Measurements from ENCODE around the gene SPAG4. TPM values are rescaled to one million over a fixed set of nuclear protein-coding genes. Genes with fewer than 3 reads are reported as not detected.

Gene SPAG4
- polyA plus RNA-seq, 1 donor from 2014 or later = 1.2 TPM

GRCh38 chr20:35661053-35661452 is 45.4 kb downstream of the SPAG4 start:
- no peaks in the 10 kb centered on the region for H3F3A ChIP-seq (ENCODE audit: insufficient read depth, low read length, poor library complexity, severe bottlenecking)
- peaks cover 7% of the 10 kb centered on the region for H4K20me1 ChIP-seq (ENCODE audit: insufficient read depth)
- peak overlapping the region; percentile 23 for H3K4me2 ChIP-seq (ENCODE audit: low read length)
- peak overlapping the region; percentile 87 for H3K4me3 ChIP-seq (ENCODE audit: low read length)
- no peak for TF ChIP-seq TAF1 (IDR thresholded peaks at IDR 0.05; ENCODE audit: low read depth)
- TF ChIP-seq EP300 (conservative IDR thresholded peaks at IDR 0.05; ENCODE audit: poor library complexity, severe bottlenecking) = no peak
- TF ChIP-seq RAD21 (conservative IDR thresholded peaks at IDR 0.05) = no peak
- no peak for TF ChIP-seq MXI1 (conservative IDR thresholded peaks at IDR 0.05; ENCODE audit: poor library complexity, severe bottlenecking)
- no peak for TF ChIP-seq EZH2 (IDR thresholded peaks at IDR 0.05; ENCODE audit: borderline replicate concordance, insufficient read depth, low read length, poor library complexity, severe bottlenecking)
- no peak for TF ChIP-seq POLR2AphosphoS5 (IDR thresholded peaks at IDR 0.05)
- no peak for TF ChIP-seq CTCF (IDR thresholded peaks at IDR 0.05; ENCODE audit: poor library complexity, severe bottlenecking)
- no peak for TF ChIP-seq SMC3 (conservative IDR thresholded peaks at IDR 0.05; ENCODE audit: poor library complexity)
- no peak for TF ChIP-seq REST (IDR thresholded peaks at IDR 0.05; ENCODE audit: borderline replicate concordance)
- no peaks in the 10 kb centered on the region for H3K9me2 ChIP-seq (ENCODE audit: insufficient read depth, low read length)
- H3K79me2 ChIP-seq (replicated peaks; ENCODE audit: insufficient read depth, low read length) = peaks cover 83% of the 10 kb centered on the region
- H3K27me3 ChIP-seq (ENCODE audit: insufficient read depth, low read depth, low read length) = no peaks in the 10 kb centered on the region
- no peak overlapping the region for H3K9ac ChIP-seq (ENCODE audit: low read length)
- no peak overlapping the region for H3K27ac ChIP-seq (ENCODE audit: low read length)
- no peaks in the 10 kb centered on the region for H3K9me3 ChIP-seq (ENCODE audit: low read length)
- H2AFZ ChIP-seq (ENCODE audit: low read depth, low read length) = no peak overlapping the region
- no peaks in the 10 kb centered on the region for H3K36me3 ChIP-seq (ENCODE audit: insufficient read depth, low read length)

- Histone ChIP-seq H3F3A (ENCODE audit: insufficient read depth, low read length, poor library complexity, severe bottlenecking) (no peaks in the 10 kb centered on the region), H3K4me2 (ENCODE audit: low read length) (peak overlapping the region; percentile 94), H3K9me2 (ENCODE audit: insufficient read depth, low read length) (no peaks in the 10 kb centered on the region), H3K9ac (ENCODE audit: low read length) (no peak overlapping the region), H3K27me3 (ENCODE audit: insufficient read depth, low read depth, low read length) (no peaks in the 10 kb centered on the region), H3K4me3 (ENCODE audit: low read length) (peak overlapping the region; percentile 87), H3K36me3 (ENCODE audit: insufficient read depth, low read length) (no peaks in the 10 kb centered on the region), H3K79me2 (replicated peaks; ENCODE audit: insufficient read depth, low read length) (peaks cover 75% of the 10 kb centered on the region), H2AFZ (ENCODE audit: low read depth, low read length) (no peak overlapping the region), H3K27ac (ENCODE audit: low read length) (no peak overlapping the region), H4K20me1 (ENCODE audit: insufficient read depth) (peaks cover 7% of the 10 kb centered on the region), H3K9me3 (ENCODE audit: low read length) (no peaks in the 10 kb centered on the region)
- TF ChIP-seq EZH2 (IDR thresholded peaks at IDR 0.05; ENCODE audit: borderline replicate concordance, insufficient read depth, low read length, poor library complexity, severe bottlenecking) (no peak), SMC3 (conservative IDR thresholded peaks at IDR 0.05; ENCODE audit: poor library complexity) (no peak), REST (IDR thresholded peaks at IDR 0.05; ENCODE audit: borderline replicate concordance) (no peak), POLR2AphosphoS5 (IDR thresholded peaks at IDR 0.05) (no peak), MXI1 (conservative IDR thresholded peaks at IDR 0.05; ENCODE audit: poor library complexity, severe bottlenecking) (no peak), RAD21 (conservative IDR thresholded peaks at IDR 0.05) (no peak), CTCF (IDR thresholded peaks at IDR 0.05; ENCODE audit: poor library complexity, severe bottlenecking) (no peak), EP300 (conservative IDR thresholded peaks at IDR 0.05; ENCODE audit: poor library complexity, severe bottlenecking) (no peak), TAF1 (IDR thresholded peaks at IDR 0.05; ENCODE audit: low read depth) (no peak)
Observed at GRCh38 chr20:35661908-35662307, 46.3 kb downstream of the SPAG4 start.
